Muscle of leg (tissue), 11 donors: ENCODE measurements around the gene ANKRD39. TPM values are rescaled to one million over a fixed set of nuclear protein-coding genes. Genes with fewer than 3 reads are reported as not detected.

Experiments used
- DNase-seq: peaks from one replicate; pipeline ENCODE4 v3.0.0; 2013
- H3K27ac ChIP-seq: one replicate; pipeline ENCODE4 v1.5.1; 2013; ENCODE audit warnings: mild to moderate bottlenecking, low read length, control low read depth
- H3K27me3 ChIP-seq: one replicate; pipeline ENCODE4 v1.6.1; 2013; ENCODE audit warnings: low read length; ENCODE audit not compliant: control insufficient read depth, insufficient read depth
- H3K36me3 ChIP-seq: one replicate; pipeline ENCODE4 v1.6.1; 2013; ENCODE audit warnings: low read length; ENCODE audit not compliant: control insufficient read depth, insufficient read depth
- H3K4me1 ChIP-seq: one replicate; pipeline ENCODE4 v1.6.1; 2013; ENCODE audit warnings: low read length; ENCODE audit not compliant: control insufficient read depth, insufficient read depth
- H3K4me3 ChIP-seq: one replicate; pipeline ENCODE4 v1.5.1; 2013; ENCODE audit warnings: low read length, control low read depth
- H3K9me3 ChIP-seq: replicated peaks from 2 replicates; pipeline ENCODE4 v1.6.1; 2013; ENCODE audit warnings: low read depth, low read length; ENCODE audit not compliant: control insufficient read depth
- WGBS: methylation state at CpG from one replicate; pipeline ENCODE4 v1.1.5; 2013; ENCODE audit warnings: missing lambda C conversion rate; ENCODE audit not compliant: insufficient coverage; 5-methylcytosine and 5-hydroxymethylcytosine counted together
- polyA plus RNA-seq, 8 donors: library from polyadenylated mRNA; unstranded; fragments of 120-200 nt; gene quantifications; one replicate each; pipeline versions ENCODE4 v1.2.1 to v1.2.3, GENCODE V29; 2013; ENCODE audit warnings: inconsistent platforms in 1 of 8, low replicate concordance in 1 of 8; ENCODE audit not compliant: insufficient read length in 8 of 8, insufficient read depth in 1 of 8
- total RNA-seq: library from RNA; stranded (reverse); fragments of 120-200 nt; gene quantifications from one replicate; pipeline ENCODE4 v1.2.4, GENCODE V29; 2013

Gene ANKRD39
- total and polyA plus RNA-seq, 9 donors = 5.9 to 7.7 (median 7.0) TPM

- H3K27ac ChIP-seq = no peak overlapping the region
- no peak overlapping the region for H3K4me3 ChIP-seq
- peaks cover 12% of the 10 kb centered on the region for H3K27me3 ChIP-seq
- no peak for DNase-seq
- H3K36me3 ChIP-seq = no peaks in the 10 kb centered on the region
- peaks cover 69% of the 10 kb centered on the region for H3K4me1 ChIP-seq
- 88% methylated on average over 18 of the region's 18 CpGs for WGBS
- no peaks in the 10 kb centered on the region for H3K9me3 ChIP-seq
These were observed 21.8 kb upstream of the ANKRD39 start for GRCh38 chr2:96879545-96880040.

GRCh38 chr2:96878796-96879544 lies 21.2 kb upstream of the ANKRD39 start:
- Histone ChIP-seq H3K36me3 (no peaks in the 10 kb centered on the region), H3K9me3 (no peaks in the 10 kb centered on the region), H3K27ac (peak overlapping the region; percentile 59), H3K27me3 (peaks cover 10% of the 10 kb centered on the region), H3K4me3 (no peak overlapping the region), H3K4me1 (peaks cover 73% of the 10 kb centered on the region)
- DNase-seq = no peak
- 78% methylated on average over 14 of the region's 22 CpGs for WGBS

GRCh38 chr2:96878171-96878570 lies 20.4 kb upstream of the ANKRD39 start:
- peaks cover 11% of the 10 kb centered on the region for H3K27me3 ChIP-seq
- 72% methylated on average over 2 of the region's 7 CpGs for WGBS
- peak overlapping the region; percentile 59 for H3K27ac ChIP-seq
- no peaks in the 10 kb centered on the region for H3K9me3 ChIP-seq
- no peak overlapping the region for H3K4me3 ChIP-seq
- H3K4me1 ChIP-seq = peaks cover 79% of the 10 kb centered on the region
- no peaks in the 10 kb centered on the region for H3K36me3 ChIP-seq
- DNase-seq = no peak

GRCh38 chr2:96877631-96878092 lies 19.8 kb upstream of the ANKRD39 start:
- peaks cover 77% of the 10 kb centered on the region for H3K4me1 ChIP-seq
- 73% methylated on average over 9 of the region's 15 CpGs for WGBS
- H3K27ac ChIP-seq = peak overlapping the region; percentile 59
- H3K36me3 ChIP-seq = no peaks in the 10 kb centered on the region
- H3K4me3 ChIP-seq = no peak overlapping the region
- DNase-seq = peak; percentile 57
- H3K9me3 ChIP-seq = no peaks in the 10 kb centered on the region
- H3K27me3 ChIP-seq = peaks cover 11% of the 10 kb centered on the region

- no peak for DNase-seq
- no peaks in the 10 kb centered on the region for H3K36me3 ChIP-seq
- H3K4me3 ChIP-seq = no peak overlapping the region
- peak overlapping the region; percentile 29 for H3K27ac ChIP-seq
- peaks cover 13% of the 10 kb centered on the region for H3K27me3 ChIP-seq
- WGBS = no CpG with 5 or more reads among the region's 6 CpGs
- H3K4me1 ChIP-seq = peaks cover 71% of the 10 kb centered on the region
- no peaks in the 10 kb centered on the region for H3K9me3 ChIP-seq
These were observed 19.2 kb upstream of the ANKRD39 start for GRCh38 chr2:96877042-96877451.

- no peaks in the 10 kb centered on the region for H3K9me3 ChIP-seq
- no peak overlapping the region for H3K4me3 ChIP-seq
- DNase-seq = no peak
- H3K36me3 ChIP-seq = no peaks in the 10 kb centered on the region
- 73% methylated on average over 13 of the region's 16 CpGs for WGBS
- H3K27me3 ChIP-seq = peaks cover 13% of the 10 kb centered on the region
- H3K4me1 ChIP-seq = peaks cover 66% of the 10 kb centered on the region
- H3K27ac ChIP-seq = peak overlapping the region; percentile 20
These were observed 18.6 kb upstream of the ANKRD39 start for GRCh38 chr2:96876269-96877041.

GRCh38 chr2:96875498-96876268 lies 17.9 kb upstream of the ANKRD39 start:
- peaks cover 13% of the 10 kb centered on the region for H3K27me3 ChIP-seq
- no peaks in the 10 kb centered on the region for H3K36me3 ChIP-seq
- H3K27ac ChIP-seq = no peak overlapping the region
- no peak overlapping the region for H3K4me3 ChIP-seq
- H3K4me1 ChIP-seq = peaks cover 68% of the 10 kb centered on the region
- DNase-seq = no peak
- no peaks in the 10 kb centered on the region for H3K9me3 ChIP-seq
- WGBS = 62% methylated on average over 11 of the region's 14 CpGs

GRCh38 chr2:96874198-96874831 lies 16.5 kb upstream of the ANKRD39 start:
- peaks cover 73% of the 10 kb centered on the region for H3K4me1 ChIP-seq
- no peak overlapping the region for H3K4me3 ChIP-seq
- no peak for DNase-seq
- H3K27ac ChIP-seq = no peak overlapping the region
- 43% methylated on average over 11 of the region's 18 CpGs for WGBS
- peaks cover 17% of the 10 kb centered on the region for H3K27me3 ChIP-seq
- H3K9me3 ChIP-seq = no peaks in the 10 kb centered on the region
- no peaks in the 10 kb centered on the region for H3K36me3 ChIP-seq

- DNase-seq = peak; percentile 55
- Histone ChIP-seq H3K4me1 (peaks cover 67% of the 10 kb centered on the region), H3K27me3 (peaks cover 16% of the 10 kb centered on the region), H3K9me3 (no peaks in the 10 kb centered on the region), H3K27ac (peak overlapping the region; percentile 29), H3K4me3 (no peak overlapping the region), H3K36me3 (no peaks in the 10 kb centered on the region)
- WGBS = 23% methylated on average over 4 of the region's 8 CpGs
These were observed 15.9 kb upstream of the ANKRD39 start for GRCh38 chr2:96873651-96874096.
